GM12872 (cell line): Measurements from ENCODE around the gene ERCC6.

Source experiments
- CTCF ChIP-seq: IDR thresholded peaks from 3 replicates; pipeline ENCODE4 v1.5.1; 2011; ENCODE audit warnings: low read depth, mild to moderate bottlenecking, low read length, moderate library complexity; ENCODE audit not compliant: insufficient read depth

Gene ERCC6

DNA sequence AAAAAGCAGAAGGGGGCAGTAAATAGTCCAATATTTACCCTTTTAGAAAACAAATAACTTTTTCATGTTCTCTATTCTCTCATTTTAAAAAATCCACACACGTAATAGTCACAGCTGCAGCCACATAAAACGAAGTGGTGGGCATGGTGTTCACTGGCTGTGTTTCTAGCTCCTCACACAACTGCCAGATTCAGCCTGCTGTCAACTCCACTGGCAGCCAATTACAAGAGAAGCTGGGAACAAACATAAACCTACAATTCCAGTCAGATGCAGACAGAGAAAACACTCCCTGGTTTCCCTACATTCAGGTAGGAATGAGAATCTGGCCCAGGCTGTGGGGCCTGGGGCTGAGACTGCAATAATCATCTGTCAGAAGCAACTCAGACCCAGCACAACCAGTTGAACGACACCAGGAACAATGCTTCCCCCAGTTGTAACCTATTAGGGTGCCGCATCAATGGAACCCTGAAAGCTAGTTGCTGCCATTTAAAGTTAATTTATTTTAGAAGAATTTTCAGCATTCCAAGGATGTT lies 29.1 kb downstream of the ERCC6 start:
- TF ChIP-seq CTCF = no peak

DNA sequence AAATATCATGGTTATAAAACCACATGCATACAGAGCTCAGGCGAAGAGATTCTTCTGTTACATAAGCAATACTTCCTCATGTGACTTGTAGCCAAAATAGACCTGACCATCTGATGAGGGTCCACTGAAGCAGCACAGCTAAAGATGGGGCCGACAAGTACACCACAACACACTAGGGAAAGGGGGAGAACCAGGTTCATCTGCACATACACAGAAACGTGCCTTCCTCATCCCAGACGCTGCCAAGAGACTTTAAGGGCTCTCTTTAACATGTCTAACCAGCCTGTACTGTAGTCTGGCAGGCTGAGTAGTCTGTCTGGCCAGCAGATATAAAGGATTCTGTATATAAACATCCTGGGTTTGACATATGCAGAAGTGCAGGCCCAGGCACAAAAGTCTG lies 30.3 kb downstream of the ERCC6 start:
- TF ChIP-seq CTCF = no peak

DNA sequence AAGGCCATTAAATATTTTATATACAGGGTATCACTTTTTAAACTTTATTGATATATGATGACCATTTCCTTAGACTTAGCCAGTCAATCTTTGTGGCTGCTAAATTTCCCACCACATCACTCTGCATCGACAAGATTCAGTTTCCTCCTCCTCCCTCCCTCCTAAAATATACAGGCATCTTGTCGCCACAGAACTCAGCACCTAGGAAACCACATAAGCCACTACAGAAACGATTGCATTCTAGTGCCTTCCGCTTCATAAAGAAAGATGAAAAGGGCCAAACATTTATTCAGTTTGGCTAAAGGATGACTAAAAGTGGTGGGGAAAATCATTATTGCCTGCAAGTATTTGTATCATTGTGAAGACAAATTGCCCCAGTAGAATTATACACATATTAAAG lies 30.7 kb downstream of the ERCC6 start:
- TF ChIP-seq CTCF = no peak

- no peak for TF ChIP-seq CTCF
These were observed 33.3 kb downstream of the ERCC6 start for GRCh38 chr10:49505589-49505988.

DNA sequence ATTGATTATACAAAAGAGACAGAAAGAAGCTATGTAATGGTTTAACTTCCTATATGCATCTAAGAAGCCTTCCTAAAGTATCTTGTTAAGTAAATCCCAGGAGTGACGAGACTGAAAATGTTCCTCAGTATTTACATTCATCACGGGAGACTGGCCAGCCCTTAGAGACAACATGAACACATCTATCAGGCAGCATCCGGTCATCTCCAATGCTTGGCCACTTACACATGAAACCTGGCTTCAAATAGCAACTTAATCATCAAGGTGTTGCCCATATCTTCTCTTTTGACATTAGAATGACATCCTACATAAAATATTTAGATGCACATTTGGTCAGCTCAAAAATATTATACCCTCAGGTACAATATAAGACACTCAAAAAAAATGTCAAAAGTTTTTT lies 33.8 kb downstream of the ERCC6 start:
- no peak for TF ChIP-seq CTCF

- no peak for TF ChIP-seq CTCF
These were observed 34.4 kb downstream of the ERCC6 start for GRCh38 chr10:49504528-49504927.

DNA sequence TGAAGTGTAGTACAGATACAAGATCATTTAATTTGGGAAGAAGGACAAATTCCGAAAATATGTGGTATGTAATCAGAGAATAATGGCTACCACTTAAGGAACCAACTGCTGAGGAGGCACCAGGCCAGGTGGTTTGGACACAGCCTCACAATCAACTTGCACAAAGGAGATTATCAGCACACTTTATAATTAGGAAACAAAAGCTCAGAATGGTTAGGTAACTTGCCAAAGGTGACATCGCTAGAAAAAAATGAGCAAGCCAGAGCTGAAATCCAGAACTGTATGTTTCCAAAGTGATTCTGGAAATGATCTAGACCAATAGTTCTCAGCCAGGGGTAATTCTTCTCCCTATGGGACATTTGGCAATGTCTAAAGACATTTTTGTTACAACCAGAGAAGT lies 36.6 kb downstream of the ERCC6 start:
- TF ChIP-seq CTCF = no peak

DNA sequence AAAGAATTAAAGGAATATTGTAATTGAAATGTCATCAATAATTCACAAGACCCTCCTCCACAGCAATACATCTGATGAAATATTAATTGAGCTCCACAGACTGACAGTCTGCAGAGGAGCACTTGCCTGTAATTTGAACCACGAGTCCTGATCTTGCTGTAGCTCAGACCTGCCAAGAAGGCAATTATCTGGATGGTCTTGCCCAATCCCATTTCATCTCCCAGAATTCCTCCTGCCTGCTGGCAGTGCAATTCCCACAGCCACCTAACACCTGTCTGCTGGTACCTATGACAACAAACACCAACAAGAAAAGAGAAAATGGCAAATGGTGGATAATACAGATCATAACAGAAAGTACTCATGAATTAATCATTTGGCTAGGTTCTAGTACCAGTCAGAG lies 38.5 kb downstream of the ERCC6 start:
- no peak for TF ChIP-seq CTCF
